Measurements from ENCODE around the gene PLA2G6.
A peak's percentile ranks its signal among the peaks of the same experiment; 100 is the strongest.
"Not testable (repeated sequence)": the region's sequence is repeated elsewhere in the genome, so short reads cannot be mapped to it uniquely, and the experiment has no call there.

The PLA2G6 gene

GRCh38 chr22:38085501-38085900, 96.1 kb downstream of the PLA2G6 start:
- no peak for DNase-seq (ENCODE audit: low spot score)

GRCh38 chr22:38085056-38085455, 96.6 kb downstream of the PLA2G6 start:
- no peak for DNase-seq (ENCODE audit: low spot score)

GRCh38 chr22:38083931-38084631, 97.5 kb downstream of the PLA2G6 start, which contains the start of gene SLC16A8:
SLC16A8 (minus strand) TSS chr22:38084184; CDS start chr22:38082873, 1,311 bp downstream.
- no peak for DNase-seq (ENCODE audit: low spot score)

- DNase-seq (ENCODE audit: low spot score) = no peak
These were observed 98.5 kb downstream of the PLA2G6 start for GRCh38 chr22:38082986-38083710.

GRCh38 chr22:38081941-38082828, 99.4 kb downstream of the PLA2G6 start:
- no peak for DNase-seq (ENCODE audit: low spot score)

- no peak for DNase-seq (ENCODE audit: low spot score)
These were observed 100.0 kb downstream of the PLA2G6 start for GRCh38 chr22:38081636-38081940.

GRCh38 chr22:38080850-38081635, 100.6 kb downstream of the PLA2G6 start:
- DNase-seq (ENCODE audit: low spot score) = peak; percentile 63

GRCh38 chr22:38080474-38080849, 101.2 kb downstream of the PLA2G6 start:
- DNase-seq (ENCODE audit: low spot score) = no peak

- DNase-seq (ENCODE audit: low spot score) = no peak
These were observed 101.8 kb downstream of the PLA2G6 start for GRCh38 chr22:38079804-38080203.

- not testable (repeated sequence) for DNase-seq (ENCODE audit: low spot score)
These were observed 102.4 kb downstream of the PLA2G6 start for GRCh38 chr22:38079208-38079607.

- DNase-seq (ENCODE audit: low spot score) = no peak
These were observed 103.4 kb downstream of the PLA2G6 start for GRCh38 chr22:38078046-38078840.

GRCh38 chr22:38077595-38077994, 104.0 kb downstream of the PLA2G6 start:
- DNase-seq (ENCODE audit: low spot score) = no peak

- no peak for DNase-seq (ENCODE audit: low spot score)
These were observed 104.5 kb downstream of the PLA2G6 start for GRCh38 chr22:38077096-38077495.

GRCh38 chr22:38075961-38076360, 105.7 kb downstream of the PLA2G6 start:
- no peak for DNase-seq (ENCODE audit: low spot score)

GRCh38 chr22:38075105-38075825, 106.4 kb downstream of the PLA2G6 start:
- DNase-seq (ENCODE audit: low spot score) = no peak

GRCh38 chr22:38074181-38075104, 107.2 kb downstream of the PLA2G6 start:
- no peak for DNase-seq (ENCODE audit: low spot score)

GRCh38 chr22:38073150-38074130, 108.2 kb downstream of the PLA2G6 start:
- no peak for DNase-seq (ENCODE audit: low spot score)
